HG03139 (cell line): ENCODE results near the gene SLC6A18.
"Not testable (repeated sequence)": the region's sequence is repeated elsewhere in the genome, so short reads cannot be mapped to it uniquely, and the experiment has no call there.

ENCODE experiments used
- ATAC-seq: cut with Tn5 transposase; IDR thresholded peaks from one replicate; pipeline ENCODE4 v1.9.1; 2021; ENCODE audit not compliant: unreplicated experiment

The SLC6A18 gene

DNA sequence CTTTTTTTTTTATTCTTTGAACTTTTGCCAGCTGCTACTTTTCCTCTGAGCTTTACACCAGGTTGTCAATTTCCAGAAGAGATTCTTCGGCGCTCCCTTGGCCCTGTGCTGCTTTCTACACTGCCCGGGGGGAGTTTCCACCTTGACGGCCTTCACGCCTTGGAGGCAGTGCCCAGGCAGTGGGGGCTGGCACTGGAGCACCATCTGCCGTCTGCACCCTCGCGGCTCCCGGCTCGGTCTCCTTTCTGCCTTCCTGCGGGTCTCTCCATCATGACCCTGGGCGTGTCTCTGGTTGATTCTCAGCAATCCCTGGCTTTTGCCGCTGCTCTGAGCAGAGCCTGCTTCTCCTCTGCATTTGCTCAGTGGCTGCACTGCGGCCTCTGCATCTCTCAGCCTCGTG lies 2.9 kb downstream of the SLC6A18 start:
- no peak for ATAC-seq

DNA sequence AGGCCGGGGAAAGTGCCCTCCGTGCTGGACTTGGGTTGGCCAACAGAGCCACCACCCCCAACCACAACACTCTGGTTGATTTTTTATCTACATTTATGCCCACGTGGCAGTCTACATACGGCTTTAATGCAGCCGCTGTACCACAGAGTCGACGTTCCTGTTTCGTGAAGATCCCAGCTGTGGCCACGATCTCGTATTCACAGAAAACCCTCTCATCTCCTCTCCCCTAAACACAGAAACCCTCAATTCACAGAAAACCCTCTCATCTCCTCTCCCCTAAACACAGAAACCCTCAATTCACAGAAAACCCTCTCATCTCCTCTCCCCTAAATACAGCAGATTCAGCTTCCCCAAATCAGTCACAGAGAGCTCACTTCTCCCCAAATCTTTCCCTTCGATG lies 3.8 kb downstream of the SLC6A18 start:
- not testable (repeated sequence) for ATAC-seq

DNA sequence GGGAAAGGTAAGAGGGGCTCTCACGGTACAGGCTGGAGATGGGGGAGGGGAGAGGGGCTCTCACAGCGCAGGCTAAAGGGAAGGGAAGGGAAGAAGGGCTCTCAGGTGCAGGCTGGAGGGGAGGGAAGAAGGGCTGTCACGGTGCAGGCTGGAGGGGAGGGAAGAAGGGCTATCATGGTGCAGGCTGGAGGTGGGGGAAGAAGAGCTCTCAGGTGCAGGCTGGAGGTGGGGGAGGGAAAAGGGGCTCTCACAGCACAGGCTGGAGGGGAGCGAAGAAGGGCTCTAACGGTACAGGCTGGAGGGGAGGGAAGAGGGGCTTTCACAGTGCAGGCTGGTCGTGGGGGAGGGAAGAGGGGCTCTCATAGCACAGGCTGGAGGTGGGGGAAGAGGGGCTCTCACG lies 4.6 kb downstream of the SLC6A18 start:
- ATAC-seq, result no peak

DNA sequence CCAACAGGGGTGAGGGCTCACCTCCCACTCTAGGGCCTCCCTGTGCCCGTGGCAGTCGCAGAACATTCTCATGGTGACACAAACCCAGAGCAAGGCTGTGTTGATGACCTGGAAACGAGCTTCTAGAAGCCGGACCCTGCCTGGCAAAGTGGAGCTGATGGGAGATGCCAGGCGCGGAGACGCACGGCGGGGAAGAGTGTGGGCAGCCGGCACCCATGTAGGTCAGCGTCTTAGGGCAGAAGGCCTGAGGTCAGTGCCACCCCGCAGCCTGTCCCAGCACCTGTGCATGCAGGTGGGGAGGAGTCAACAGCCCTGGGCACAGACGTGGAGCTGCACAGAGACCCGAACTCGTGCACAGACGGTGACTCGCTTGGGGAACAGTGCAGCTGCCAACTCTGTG lies 5.4 kb downstream of the SLC6A18 start:
- no peak for ATAC-seq

DNA sequence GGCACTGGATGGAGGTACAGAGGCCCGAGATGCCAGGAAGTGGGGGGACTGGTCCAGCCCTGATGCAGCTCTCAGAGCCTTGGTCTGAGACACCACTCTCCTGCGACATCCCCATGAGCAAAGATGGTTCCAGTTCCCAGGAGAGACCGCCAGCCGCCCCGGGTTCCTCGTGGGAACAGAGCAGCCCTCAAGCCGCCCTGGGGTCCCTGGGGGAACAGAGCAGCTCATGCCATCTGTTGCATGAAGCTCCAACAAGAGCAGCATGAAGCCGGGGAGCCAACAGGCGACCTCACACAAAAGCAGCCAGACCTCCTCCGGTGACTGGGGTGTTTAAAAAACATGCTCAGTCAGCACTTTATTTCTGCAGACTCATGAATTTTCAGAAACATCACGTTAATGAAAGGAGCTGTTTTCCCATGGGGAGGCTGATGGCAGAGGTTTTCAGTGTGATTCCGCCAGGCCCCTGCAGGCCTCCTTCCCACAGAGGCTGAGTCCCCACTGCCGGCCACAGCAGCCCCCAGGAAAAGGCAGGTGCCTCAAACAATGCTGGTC lies 6.2 kb downstream of the SLC6A18 start:
- ATAC-seq, result no peak

GRCh38 chr5:1232780-1233179 lies 7.6 kb downstream of the SLC6A18 start:
- ATAC-seq, result no peak

GRCh38 chr5:1235379-1235778 lies 10.2 kb downstream of the SLC6A18 start:
- ATAC-seq, result no peak

DNA sequence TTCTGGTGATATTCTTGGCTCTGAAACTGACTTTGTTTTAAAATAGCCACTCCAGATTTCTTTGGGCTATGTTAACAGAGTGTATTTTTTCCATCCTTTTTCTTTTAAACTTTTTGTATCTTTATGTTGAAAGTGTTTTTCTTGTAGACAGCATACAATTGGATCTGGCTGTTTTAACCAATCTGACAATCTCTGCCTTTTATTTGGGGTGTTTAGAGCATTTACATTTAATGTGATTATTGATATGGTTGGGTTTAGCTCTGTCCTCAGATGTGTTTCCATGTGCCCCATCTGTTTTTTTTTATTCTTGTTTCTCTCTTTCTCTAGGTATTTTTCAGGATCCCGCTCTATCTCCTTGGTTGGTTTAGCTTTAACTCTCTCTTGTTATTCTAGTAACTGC lies 10.7 kb downstream of the SLC6A18 start:
- ATAC-seq, result no peak

DNA sequence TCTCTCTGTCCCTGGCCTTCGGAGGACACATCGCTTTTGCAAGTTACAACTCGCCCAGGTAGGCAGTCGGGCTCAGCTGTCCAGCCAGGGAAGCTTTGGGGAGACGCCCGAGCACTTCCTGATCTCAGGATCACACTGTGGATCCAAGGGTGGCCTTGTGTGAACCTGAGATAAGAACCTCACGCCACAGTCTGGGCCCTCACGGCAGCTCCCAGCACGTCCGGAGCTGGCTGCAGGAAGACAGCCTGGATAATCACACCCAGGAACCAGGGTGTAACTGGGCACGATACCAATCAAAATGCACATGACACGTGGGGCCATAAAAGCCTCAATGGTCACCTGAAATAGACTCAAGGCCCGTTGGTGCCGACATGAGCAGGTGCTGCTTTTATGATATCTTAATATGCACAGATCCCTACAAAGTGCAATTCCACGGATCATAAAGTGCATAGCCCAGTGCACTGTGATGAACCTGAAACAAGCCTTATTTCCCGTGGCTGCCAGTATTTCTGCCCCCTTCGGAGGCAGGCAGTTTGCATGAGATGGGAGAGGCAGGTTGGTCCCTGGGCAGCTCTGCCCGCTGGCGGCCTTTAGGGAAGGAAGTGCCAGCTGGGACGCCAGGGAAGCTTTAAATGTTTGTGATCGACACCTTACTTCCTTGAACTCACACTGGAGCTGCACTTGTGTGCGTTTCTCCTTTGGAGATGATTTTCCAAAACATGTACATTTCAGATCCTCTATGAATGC lies 14.5 kb downstream of the SLC6A18 start:
- ATAC-seq, result no peak

GRCh38 chr5:1240496-1241260 lies 15.5 kb downstream of the SLC6A18 start:
- ATAC-seq, result no peak

DNA sequence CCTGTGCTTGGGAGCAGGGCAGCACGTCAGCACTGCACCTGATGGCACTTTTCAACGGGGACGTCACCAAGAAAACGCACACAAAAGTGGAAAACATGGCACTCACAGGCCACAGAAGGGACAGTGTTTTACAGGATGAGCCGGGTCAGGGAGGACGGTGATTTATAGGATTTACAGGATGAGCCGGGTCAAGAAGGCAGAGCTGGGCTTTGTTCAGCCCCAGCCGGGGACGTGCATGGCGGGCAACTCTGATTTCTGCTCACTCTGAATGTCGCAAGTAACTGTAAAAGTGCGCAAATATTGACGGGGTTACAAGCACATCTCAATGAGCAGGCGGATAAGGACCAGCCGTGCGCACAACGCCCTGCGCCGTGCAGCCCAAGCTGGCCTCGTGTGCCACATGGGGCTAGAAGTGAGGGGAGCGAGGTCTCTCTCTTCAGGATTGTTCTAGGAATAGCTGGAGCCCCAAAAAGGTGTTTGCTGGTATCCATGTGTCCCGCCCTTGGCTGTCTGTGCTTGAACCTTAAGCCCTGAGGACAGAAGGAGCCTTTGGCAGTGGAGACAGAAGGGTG lies 16.4 kb downstream of the SLC6A18 start:
- ATAC-seq, result no peak

GRCh38 chr5:1242733-1243486 lies 17.7 kb downstream of the SLC6A18 start:
- ATAC-seq, result no peak

DNA sequence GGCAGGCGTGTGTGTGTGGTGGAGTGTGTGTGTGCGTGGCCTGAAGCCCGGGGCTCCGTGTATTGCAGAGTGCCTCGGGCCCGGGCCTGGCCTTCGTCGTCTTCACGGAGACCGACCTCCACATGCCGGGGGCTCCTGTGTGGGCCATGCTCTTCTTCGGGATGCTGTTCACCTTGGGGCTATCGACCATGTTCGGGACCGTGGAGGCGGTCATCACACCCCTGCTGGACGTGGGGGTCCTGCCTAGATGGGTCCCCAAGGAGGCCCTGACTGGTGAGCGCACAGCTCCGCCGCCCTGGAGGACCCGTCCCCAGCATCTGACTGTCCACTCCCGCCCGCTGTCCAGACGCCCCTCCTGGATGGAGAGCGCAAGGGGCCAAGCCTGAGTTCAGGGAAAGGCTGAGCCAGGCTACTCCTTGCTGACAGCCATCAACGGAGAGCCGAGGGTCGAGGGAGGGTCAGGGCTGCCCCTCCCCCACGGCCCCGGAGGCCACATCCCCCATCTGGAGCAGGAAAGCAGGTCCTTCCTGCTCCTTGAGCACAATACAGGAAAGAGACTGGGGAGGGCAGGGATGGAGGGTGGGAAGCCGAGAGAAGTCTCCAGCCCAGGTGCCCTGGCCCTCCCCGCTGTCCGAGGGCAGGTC lies 18.4 kb downstream of the SLC6A18 start:
- ATAC-seq, result no peak

DNA sequence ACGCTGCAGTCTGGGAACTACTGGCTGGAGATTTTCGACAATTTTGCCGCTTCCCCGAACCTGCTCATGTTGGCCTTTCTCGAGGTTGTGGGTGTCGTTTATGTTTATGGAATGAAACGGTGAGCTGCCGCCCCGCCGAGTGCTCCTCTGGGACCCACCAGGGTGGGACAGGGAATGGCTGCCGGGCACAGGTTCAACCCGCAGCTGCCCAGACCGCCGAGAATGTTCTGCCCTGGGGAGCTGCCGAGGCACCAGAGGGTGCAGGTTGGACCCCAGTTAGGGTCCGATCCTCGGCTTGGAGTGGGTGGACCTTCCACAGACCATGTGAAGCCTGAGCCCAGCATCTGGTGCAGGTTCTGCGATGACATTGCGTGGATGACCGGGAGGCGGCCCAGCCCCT lies 19.1 kb downstream of the SLC6A18 start:
- ATAC-seq, result no peak

GRCh38 chr5:1244976-1245375 lies 19.8 kb downstream of the SLC6A18 start:
- no peak for ATAC-seq

- ATAC-seq, result no peak
These were observed 20.9 kb downstream of the SLC6A18 start for GRCh38 chr5:1245905-1246576.

- ATAC-seq, result no peak
These were observed 21.7 kb downstream of the SLC6A18 start for GRCh38 chr5:1246711-1247431.

- ATAC-seq, result no peak
These were observed 22.6 kb downstream of the SLC6A18 start for GRCh38 chr5:1247811-1248210.
